HG03575 (cell line): ENCODE results near the gene PMF1.
"Not testable (repeated sequence)": the region's sequence is repeated elsewhere in the genome, so short reads cannot be mapped to it uniquely, and the experiment has no call there.

Experiments
- ATAC-seq: cut with Tn5 transposase; IDR thresholded peaks from one replicate; pipeline ENCODE4 v1.9.1; 2021; ENCODE audit not compliant: unreplicated experiment, insufficient number of reproducible peaks, low FRiP score; ENCODE audit errors: extremely low read depth

Gene PMF1

DNA sequence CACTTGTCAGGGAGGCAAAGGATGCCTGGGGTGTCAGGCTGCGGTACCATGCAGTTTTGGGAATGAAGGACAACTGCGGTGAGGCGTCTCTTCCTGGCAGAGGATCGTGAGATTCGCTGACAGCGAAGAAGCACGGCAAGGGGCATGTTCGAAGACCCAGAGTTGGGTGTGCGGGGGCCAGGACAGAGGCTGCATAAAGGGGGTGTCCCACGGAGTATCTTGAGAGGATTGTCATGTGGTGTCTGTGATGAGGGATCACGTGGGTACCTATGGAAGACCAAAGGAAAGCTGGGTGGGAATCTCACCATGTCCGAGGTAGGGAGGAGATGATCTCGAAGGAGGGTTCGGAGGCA lies 18.5 kb upstream of the PMF1 start:
- ATAC-seq, result no peak

- ATAC-seq, result no peak
Observed at GRCh38 chr1:156195853-156196252, 17.0 kb upstream of the PMF1 start.

GRCh38 chr1:156196445-156196844 lies 16.4 kb upstream of the PMF1 start:
- no peak for ATAC-seq

DNA sequence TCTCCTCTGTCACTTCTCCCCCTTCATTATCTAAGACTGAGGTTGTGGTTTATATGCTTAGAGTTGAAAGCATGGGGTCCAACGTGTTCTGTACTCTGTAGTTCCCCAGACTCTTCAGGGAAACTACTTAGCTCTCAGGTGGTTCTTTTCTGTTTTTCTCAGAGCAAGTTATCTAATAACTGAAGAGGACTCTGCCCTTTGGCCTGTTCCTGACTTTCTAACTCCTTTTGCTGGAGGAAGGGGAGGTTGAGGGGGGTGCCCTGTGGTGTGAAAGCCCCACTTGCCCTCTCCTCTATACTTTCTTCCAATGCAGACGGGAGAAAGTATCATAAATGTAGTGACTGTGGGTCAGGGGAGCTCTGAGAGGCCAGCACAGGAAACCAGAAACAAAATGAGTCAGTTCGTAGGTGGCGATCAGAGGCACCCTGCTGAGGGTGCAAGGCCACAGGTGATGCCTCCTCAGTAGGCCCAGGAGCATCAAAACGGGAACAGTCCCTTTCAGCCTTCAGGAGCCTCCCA lies 13.9 kb upstream of the PMF1 start:
- ATAC-seq, result no peak

DNA sequence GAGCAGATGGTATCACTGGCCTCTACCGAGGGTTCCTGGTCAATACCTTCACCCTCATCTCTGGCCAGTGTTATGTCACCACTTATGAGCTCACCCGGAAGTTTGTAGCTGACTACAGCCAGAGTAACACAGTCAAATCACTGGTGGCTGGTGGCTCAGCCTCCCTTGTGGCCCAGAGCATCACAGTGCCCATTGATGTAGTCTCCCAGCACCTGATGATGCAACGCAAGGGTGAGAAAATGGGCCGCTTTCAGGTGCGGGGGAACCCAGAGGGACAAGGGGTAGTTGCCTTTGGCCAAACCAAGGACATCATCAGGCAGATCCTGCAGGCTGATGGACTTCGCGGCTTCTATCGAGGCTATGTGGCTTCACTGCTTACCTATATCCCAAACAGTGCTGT lies 12.8 kb upstream of the PMF1 start:
- no peak for ATAC-seq

DNA sequence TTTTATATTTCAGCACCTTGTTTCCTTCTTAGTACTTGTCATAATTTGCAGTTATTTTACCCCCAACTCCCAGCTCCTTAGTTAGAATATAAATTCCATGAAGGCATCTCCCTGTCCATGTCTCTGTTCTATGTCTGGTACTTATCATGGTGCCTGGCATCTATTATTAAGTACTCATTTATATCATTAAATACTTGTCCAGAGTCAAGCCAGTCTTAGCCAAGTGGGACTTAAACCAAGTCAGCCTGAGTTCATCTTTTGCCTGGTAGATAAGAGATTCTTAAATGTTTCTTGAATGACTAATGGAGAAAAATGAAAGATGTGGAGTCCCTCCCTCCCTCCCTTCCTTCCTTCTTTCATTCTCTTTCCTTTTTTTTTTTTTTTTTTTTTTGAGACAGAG lies 9.5 kb upstream of the PMF1 start:
- ATAC-seq, result no peak

- no peak for ATAC-seq
Observed at GRCh38 chr1:156204686-156205085, 8.1 kb upstream of the PMF1 start.

DNA sequence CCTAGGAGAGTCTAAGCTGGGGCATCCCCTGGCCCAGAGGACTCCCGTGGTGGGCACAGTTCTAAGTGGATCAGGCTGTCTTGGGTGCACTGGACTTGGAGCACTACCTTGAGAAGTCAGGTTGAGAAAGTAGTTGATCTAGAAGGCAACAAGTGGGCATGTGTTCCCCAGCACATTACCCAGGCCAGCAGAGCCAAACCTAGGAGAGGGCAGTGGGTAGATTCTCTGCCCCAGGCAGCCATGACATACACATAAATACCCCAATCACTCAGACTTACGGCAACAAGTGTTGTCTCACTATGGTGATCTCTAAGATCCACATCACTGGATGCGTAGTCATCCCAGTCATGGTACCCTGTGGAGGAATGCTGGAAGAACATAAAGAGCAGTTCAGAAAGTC lies 1.6 kb upstream of the PMF1 start:
- ATAC-seq, result no peak

DNA sequence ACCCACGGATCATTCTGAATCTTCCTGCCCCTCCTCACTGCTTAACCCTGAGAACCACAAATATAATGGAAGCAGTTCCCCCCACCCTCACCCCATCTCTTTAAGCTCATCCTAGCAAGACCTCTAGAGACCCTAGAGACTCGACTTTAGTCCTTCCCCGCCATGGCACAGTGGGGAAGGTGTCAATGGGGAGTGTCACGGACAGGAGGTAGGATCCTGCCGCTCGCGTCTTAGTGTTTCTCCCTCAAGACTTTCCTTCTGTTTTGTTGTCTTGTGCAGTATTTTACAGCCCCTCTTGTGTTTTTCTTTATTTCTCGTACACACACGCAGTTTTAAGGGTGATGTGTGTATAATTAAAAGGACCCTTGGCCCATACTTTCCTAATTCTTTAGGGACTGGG lies 677 bp upstream of the PMF1 start:
- no peak for ATAC-seq

DNA sequence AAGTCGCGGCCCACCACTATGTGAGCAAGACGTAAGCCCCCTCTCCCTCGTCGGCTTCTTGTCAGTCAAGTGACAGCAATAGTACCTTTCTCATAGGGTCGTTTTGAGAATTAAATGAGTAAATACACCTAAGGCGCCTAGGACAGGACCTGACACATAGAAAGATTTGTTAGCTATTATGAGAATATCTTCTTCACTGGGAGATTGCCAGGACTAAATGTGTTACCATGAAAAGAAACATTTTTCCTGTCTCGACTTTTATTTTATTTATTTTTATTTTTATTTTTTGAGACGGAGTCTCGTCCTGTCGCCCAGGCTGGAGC lies 798 bp downstream of the PMF1 start:
- ATAC-seq, result no peak

DNA sequence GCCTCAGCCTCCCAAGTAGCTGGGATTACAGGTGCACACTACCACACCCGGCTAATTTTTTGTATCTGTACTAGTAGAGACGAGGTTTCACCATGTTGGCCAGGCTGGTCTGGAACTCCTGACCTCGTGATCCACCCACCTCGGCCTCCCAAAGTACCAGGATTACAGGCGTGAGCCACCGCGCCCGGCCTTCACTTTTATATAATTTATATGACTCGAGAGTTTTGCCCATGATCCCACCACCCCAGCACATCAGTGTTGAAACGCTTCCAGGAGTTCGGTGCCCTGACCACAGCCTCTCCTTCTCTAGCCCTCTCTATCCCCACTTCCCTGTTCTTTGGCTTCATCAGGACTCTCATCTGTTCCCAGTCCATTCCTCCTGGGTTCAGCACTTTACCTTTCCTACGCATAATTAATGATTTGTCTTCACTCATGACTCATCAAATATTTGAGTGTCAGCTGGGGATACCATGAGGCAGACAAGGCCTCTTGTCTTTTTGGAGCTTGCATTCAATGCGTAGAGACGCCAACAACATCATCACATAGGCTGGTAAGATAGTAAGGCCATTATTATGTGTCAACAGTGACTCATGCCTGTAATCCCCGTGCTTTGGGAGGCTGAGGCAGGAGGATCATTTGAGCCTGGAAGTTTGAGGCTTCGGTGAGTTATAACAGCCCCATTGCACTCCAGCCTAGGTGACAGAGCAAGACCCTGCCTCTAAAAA lies 1.4 kb downstream of the PMF1 start:
- no peak for ATAC-seq

- ATAC-seq, result not testable (repeated sequence)
Observed at GRCh38 chr1:156216361-156217086, 3.7 kb downstream of the PMF1 start.

GRCh38 chr1:156217871-156218270 lies 5.1 kb downstream of the PMF1 start:
- no peak for ATAC-seq

- no peak for ATAC-seq
Observed at GRCh38 chr1:156220226-156220625, 7.4 kb downstream of the PMF1 start.

- ATAC-seq, result no peak
Observed at GRCh38 chr1:156221986-156222692, 9.3 kb downstream of the PMF1 start.

DNA sequence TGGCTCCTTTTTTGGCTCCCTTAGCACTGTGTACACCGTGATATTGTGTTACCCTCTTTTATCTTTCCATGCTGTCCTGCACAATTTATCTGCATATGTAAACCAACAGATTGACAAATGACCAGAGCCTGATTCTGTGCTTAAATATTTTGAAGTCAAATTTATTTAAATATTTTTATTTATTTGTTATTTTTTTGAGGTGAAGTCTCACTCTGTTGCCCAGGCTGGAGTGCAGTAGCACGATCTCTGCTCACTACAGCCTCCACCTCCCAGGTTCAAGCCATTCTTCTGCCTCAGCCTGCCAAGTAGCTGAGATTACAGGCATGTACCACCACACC lies 12.8 kb downstream of the PMF1 start:
- ATAC-seq, result no peak

GRCh38 chr1:156226116-156226538 lies 13.3 kb downstream of the PMF1 start:
- ATAC-seq, result peak; percentile 46

DNA sequence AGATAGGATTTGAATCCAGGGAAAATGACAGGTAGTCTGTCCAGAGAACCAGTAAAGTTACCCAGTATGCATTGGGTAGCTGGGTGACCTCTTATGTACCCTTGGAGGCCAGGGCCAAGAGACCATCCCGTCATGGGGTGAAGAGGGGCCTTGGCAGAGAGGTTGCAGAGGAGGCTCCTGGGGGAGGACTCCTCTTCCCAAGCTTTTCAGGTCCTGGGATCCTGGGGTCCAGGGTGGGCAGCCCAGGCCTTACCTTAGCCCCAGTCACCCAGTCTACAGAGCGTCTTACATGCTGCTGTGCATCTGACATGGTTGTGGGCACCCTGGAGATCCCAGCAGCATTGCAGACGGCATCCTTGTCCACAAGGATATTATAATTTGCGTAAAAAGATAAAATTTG lies 14.0 kb downstream of the PMF1 start:
- ATAC-seq, result no peak

DNA sequence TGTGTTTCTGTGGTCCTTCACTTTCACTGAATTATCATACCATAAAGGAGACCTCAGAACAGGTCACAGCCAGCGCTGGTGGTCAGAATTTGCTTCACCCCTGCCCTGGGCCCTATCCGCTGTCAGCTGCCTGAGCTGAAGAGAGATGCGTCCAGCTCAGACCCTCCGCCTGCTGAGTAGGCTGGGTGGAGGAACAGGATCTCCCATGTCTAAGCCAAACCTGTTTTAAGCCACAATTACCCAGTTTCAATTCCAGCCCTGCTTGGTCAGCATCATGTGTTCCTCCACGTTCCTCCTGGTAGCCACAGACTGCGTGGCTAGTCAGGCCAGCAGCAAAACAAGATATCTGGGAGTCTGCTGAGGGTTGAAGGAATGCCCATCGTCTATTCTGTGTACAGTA lies 15.7 kb downstream of the PMF1 start:
- ATAC-seq, result no peak

GRCh38 chr1:156229809-156230472 lies 17.1 kb downstream of the PMF1 start:
- ATAC-seq, result no peak
